ENCODE measurements around the gene SHROOM3. TPM values are rescaled to one million over a fixed set of nuclear protein-coding genes. Genes with fewer than 3 reads are reported as not detected.

SHROOM3 gene
- total and polyA plus RNA-seq, 4 donors: 4.7 to 25.8 (median 8.7) TPM

DNA sequence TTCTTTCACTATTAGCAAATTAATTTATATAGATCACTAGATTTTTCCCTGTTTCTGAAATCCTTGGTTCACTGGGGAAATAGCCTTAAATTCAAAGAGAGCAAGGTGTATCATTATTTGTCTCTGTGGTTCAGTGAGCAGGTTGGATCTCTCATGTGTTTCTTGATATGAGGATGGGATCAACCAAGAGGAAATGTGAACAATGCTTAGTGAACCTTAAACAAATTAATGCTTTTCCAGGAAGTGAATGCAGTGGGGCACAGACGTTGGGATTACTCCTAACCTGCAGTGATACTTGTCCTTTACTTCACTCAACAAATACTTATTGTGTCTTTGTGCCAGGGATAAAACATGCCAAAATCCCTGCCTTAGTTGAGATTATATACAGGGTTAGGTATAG lies 193.2 kb downstream of the SHROOM3 start:
- 61% methylated on average over 1 of the region's 1 CpG for WGBS
- no peak for DNase-seq (ENCODE audit: low spot score)
- H3K27ac ChIP-seq (ENCODE audit: low read depth in 1 of 2, low read length in 2 of 2): no peak overlapping the region
- peaks cover 0 to 4% (median 0%) of the 10 kb centered on the region in 4 donors for H3K36me3 ChIP-seq (ENCODE audit: control insufficient read depth in 4 of 4, insufficient read depth in 3 of 4, low read depth in 1 of 4, low read length in 3 of 4)
- H3K4me1 ChIP-seq (ENCODE audit: control insufficient read depth in 4 of 4, insufficient read depth in 4 of 4, low read length in 3 of 4): no peaks in the 10 kb centered on the region
- no peak overlapping the region for H3K4me3 ChIP-seq (ENCODE audit: low read depth in 1 of 3, low read length in 3 of 3)
- H3K27me3 ChIP-seq (ENCODE audit: control insufficient read depth in 4 of 4, insufficient read depth in 4 of 4, low read length in 3 of 4): no peaks in the 10 kb centered on the region
- no peaks in the 10 kb centered on the region for H3K9me3 ChIP-seq (ENCODE audit: control insufficient read depth in 4 of 4, low read length in 3 of 4)
- H3K9ac ChIP-seq (ENCODE audit: low read depth in 1 of 2, low read length in 2 of 2): no peak overlapping the region
- TF ChIP-seq RXRA (IDR thresholded peaks at IDR 0.05) (no peak), HNF4A (conservative IDR thresholded peaks at IDR 0.05) (no peak), FOXA2 (IDR thresholded peaks at IDR 0.05) (no peak), NR2F2 (IDR thresholded peaks at IDR 0.05) (no peak), GABPA (IDR thresholded peaks at IDR 0.05 in 1 of 2, conservative IDR thresholded peaks at IDR 0.05 in 1 of 2) (no peak), YY1 (IDR thresholded peaks at IDR 0.05) (no peak), ATF3 (IDR thresholded peaks at IDR 0.05) (no peak), TAF1 (conservative IDR thresholded peaks at IDR 0.05) (no peak), RAD21 (IDR thresholded peaks at IDR 0.05) (no peak), EGR1 (IDR thresholded peaks at IDR 0.05; ENCODE audit: low read depth in 2 of 2) (no peak), JUND (IDR thresholded peaks at IDR 0.05) (no peak), FOXA1 (IDR thresholded peaks at IDR 0.05) (no peak), ZBTB33 (IDR thresholded peaks at IDR 0.05) (no peak), HNF4G (IDR thresholded peaks at IDR 0.05) (no peak), SP1 (IDR thresholded peaks at IDR 0.05) (no peak)
- TF ChIP-seq, protein P1, sequence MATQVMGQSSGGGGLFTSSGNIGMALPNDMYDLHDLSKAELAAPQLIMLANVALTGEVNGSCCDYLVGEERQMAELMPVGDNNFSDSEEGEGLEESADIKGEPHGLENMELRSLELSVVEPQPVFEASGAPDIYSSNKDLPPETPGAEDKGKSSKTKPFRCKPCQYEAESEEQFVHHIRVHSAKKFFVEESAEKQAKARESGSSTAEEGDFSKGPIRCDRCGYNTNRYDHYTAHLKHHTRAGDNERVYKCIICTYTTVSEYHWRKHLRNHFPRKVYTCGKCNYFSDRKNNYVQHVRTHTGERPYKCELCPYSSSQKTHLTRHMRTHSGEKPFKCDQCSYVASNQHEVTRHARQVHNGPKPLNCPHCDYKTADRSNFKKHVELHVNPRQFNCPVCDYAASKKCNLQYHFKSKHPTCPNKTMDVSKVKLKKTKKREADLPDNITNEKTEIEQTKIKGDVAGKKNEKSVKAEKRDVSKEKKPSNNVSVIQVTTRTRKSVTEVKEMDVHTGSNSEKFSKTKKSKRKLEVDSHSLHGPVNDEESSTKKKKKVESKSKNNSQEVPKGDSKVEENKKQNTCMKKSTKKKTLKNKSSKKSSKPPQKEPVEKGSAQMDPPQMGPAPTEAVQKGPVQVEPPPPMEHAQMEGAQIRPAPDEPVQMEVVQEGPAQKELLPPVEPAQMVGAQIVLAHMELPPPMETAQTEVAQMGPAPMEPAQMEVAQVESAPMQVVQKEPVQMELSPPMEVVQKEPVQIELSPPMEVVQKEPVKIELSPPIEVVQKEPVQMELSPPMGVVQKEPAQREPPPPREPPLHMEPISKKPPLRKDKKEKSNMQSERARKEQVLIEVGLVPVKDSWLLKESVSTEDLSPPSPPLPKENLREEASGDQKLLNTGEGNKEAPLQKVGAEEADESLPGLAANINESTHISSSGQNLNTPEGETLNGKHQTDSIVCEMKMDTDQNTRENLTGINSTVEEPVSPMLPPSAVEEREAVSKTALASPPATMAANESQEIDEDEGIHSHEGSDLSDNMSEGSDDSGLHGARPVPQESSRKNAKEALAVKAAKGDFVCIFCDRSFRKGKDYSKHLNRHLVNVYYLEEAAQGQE (IDR thresholded peaks at IDR 0.05): no peak

DNA sequence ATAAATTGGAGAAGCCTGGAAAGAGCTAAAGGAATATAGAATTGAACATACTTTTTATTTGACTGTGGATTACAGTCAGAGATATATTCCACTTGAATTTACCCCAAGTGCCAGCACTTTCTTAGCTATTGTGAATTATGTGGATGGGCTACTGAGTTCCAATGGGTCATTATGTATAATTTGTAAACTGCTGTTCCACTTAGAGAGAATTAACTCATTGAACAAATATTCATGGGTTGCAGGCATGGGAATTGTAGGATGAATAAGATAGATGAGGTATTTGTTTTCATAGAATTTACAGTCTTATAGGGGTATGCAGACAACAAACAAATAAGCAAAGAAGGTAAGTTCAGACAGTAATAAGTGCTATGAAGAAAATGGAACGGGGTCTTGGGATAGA lies 195.7 kb downstream of the SHROOM3 start:
- H3K4me1 ChIP-seq (ENCODE audit: control insufficient read depth in 4 of 4, insufficient read depth in 4 of 4, low read length in 3 of 4): no peaks in the 10 kb centered on the region
- no peak for DNase-seq (ENCODE audit: low spot score)
- no peaks in the 10 kb centered on the region for H3K9me3 ChIP-seq (ENCODE audit: control insufficient read depth in 4 of 4, low read length in 3 of 4)
- H3K9ac ChIP-seq (ENCODE audit: low read depth in 1 of 2, low read length in 2 of 2): no peak overlapping the region
- 100% methylated on average over 1 of the region's 1 CpG for WGBS
- no peak overlapping the region for H3K4me3 ChIP-seq (ENCODE audit: low read depth in 1 of 3, low read length in 3 of 3)
- H3K27me3 ChIP-seq (ENCODE audit: control insufficient read depth in 4 of 4, insufficient read depth in 4 of 4, low read length in 3 of 4): no peaks in the 10 kb centered on the region
- no peak overlapping the region for H3K27ac ChIP-seq (ENCODE audit: low read depth in 1 of 2, low read length in 2 of 2)
- H3K36me3 ChIP-seq (ENCODE audit: control insufficient read depth in 4 of 4, insufficient read depth in 3 of 4, low read depth in 1 of 4, low read length in 3 of 4): peaks cover 0 to 4% (median 0%) of the 10 kb centered on the region in 4 donors
- TF ChIP-seq FOXA2 (IDR thresholded peaks at IDR 0.05) (no peak), RAD21 (IDR thresholded peaks at IDR 0.05) (no peak), FOXA1 (IDR thresholded peaks at IDR 0.05) (no peak), HNF4A (conservative IDR thresholded peaks at IDR 0.05) (no peak), ATF3 (IDR thresholded peaks at IDR 0.05) (no peak), RXRA (IDR thresholded peaks at IDR 0.05) (no peak), SP1 (IDR thresholded peaks at IDR 0.05) (no peak), ZBTB33 (IDR thresholded peaks at IDR 0.05) (no peak), GABPA (IDR thresholded peaks at IDR 0.05 in 1 of 2, conservative IDR thresholded peaks at IDR 0.05 in 1 of 2) (no peak), NR2F2 (IDR thresholded peaks at IDR 0.05) (no peak), CTCF (IDR thresholded peaks at IDR 0.05; ENCODE audit: low read depth, low read length, missing input control) (no peak), TAF1 (conservative IDR thresholded peaks at IDR 0.05) (no peak), JUND (IDR thresholded peaks at IDR 0.05) (no peak), EGR1 (IDR thresholded peaks at IDR 0.05; ENCODE audit: low read depth in 2 of 2) (no peak), YY1 (IDR thresholded peaks at IDR 0.05) (no peak), HNF4G (IDR thresholded peaks at IDR 0.05) (no peak), MAX (IDR thresholded peaks at IDR 0.05) (no peak)

All from liver (tissue), 9 donors.